GM12864 (cell line): ENCODE data around the gene CCNK.

Experiments
- DNase-seq: peaks from one replicate; pipeline ENCODE4 v3.0.0-alpha.2; 2011; ENCODE audit warnings: low read depth
- H3K4me3 ChIP-seq: 2 replicates; pipeline ENCODE4 v1.5.1; 2011; ENCODE audit warnings: mild to moderate bottlenecking, low read depth, low read length, control low read depth
- TF ChIP-seq, protein P1 (sequence below): IDR thresholded peaks from 2 replicates; pipeline ENCODE4 v1.5.1; 2011; ENCODE audit warnings: low read depth, mild to moderate bottlenecking, moderate library complexity, low read length, control low read depth, inconsistent platforms; ENCODE audit errors: missing control alignments

CCNK gene

GRCh38 chr14:99550387-99550992 is 69.3 kb downstream of the CCNK start:
- no peak for DNase-seq
- TF ChIP-seq, protein P1, sequence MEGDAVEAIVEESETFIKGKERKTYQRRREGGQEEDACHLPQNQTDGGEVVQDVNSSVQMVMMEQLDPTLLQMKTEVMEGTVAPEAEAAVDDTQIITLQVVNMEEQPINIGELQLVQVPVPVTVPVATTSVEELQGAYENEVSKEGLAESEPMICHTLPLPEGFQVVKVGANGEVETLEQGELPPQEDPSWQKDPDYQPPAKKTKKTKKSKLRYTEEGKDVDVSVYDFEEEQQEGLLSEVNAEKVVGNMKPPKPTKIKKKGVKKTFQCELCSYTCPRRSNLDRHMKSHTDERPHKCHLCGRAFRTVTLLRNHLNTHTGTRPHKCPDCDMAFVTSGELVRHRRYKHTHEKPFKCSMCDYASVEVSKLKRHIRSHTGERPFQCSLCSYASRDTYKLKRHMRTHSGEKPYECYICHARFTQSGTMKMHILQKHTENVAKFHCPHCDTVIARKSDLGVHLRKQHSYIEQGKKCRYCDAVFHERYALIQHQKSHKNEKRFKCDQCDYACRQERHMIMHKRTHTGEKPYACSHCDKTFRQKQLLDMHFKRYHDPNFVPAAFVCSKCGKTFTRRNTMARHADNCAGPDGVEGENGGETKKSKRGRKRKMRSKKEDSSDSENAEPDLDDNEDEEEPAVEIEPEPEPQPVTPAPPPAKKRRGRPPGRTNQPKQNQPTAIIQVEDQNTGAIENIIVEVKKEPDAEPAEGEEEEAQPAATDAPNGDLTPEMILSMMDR, result no peak
- no peak overlapping the region for H3K4me3 ChIP-seq

DNA sequence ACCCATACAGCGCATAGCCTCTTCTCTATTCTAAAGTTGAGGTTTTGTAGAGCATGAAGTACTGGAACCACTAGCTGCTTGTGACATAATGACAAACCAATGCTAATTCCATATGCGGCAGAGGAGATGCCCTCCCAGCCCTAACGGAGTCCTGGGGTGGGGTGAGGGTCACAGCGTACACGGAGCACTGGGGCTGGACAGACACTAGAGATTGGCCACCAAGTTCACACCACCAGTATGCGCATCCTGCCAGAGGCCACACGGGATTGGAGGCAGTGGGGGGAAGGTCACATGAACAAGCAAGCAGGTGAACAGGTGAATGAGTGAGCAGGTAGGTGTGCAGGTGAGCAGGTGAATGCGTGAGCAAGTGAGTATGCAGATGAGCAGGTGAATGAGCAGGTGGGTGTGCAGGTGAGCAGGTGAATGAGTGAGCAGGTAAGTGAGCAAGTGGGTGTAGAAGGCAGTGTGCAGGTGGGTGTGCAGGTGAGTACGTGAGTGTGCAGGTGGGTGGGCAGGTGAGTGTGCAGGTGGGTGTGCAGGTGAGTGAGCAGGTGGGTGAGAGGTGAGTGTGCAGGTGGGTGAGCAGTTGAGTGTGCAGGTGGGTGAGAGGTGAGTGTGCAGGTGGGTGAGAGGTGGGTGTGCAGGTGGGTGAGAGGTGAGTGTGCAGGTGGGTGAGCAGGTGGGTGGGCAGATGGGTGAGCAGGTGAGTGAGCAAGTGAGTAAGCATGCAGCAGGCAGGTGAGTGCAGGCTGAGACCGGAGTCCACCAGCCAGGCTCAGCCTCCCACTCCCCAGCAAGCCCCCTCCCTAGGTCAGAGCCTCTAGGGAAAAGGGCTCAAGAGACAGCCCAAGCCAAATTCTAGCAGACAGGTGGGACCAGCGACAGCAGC is 70.1 kb downstream of the CCNK start:
- DNase-seq, result no peak
- TF ChIP-seq, protein P1, result no peak
- no peak overlapping the region for H3K4me3 ChIP-seq

GRCh38 chr14:99552021-99552553 is 70.9 kb downstream of the CCNK start:
- H3K4me3 ChIP-seq, result no peak overlapping the region
- TF ChIP-seq, protein P1, result no peak
- DNase-seq, result no peak

DNA sequence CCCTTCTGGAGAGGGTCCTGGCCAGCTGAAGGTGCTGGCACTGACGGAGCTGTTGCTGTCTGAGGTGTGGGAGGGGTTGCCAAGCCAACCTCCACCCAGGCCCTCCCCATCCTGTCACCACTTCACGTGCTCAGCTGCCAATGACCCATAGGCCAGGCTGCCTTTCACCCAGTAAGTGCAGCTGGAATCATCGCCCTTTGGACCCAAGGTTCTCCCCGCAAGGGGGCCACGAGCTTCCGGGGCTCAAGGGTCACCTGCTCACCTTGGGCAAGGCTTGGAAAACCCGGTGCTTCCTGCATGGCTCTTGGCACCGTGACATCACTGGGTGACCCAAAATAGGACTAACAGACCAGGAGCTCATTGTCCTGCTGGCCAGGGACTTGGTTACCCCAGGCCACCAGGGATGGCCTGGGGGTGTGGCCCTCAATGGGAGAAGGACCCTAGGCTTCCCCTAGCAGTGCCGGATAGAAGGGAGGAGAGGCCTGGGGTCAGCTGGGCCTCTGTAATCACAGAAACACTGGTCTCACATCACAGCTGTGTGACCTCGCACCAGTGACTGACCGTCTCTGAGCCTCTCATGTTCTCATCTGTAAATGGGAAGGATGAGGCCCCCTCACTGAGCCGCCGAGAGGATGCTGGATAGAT is 71.5 kb downstream of the CCNK start:
- no peak for DNase-seq
- no peak overlapping the region for H3K4me3 ChIP-seq
- TF ChIP-seq, protein P1, result no peak

- TF ChIP-seq, protein P1, result no peak
- DNase-seq, result no peak
- H3K4me3 ChIP-seq, result no peak overlapping the region
Observed at GRCh38 chr14:99554184-99554583, 73.0 kb downstream of the CCNK start.

DNA sequence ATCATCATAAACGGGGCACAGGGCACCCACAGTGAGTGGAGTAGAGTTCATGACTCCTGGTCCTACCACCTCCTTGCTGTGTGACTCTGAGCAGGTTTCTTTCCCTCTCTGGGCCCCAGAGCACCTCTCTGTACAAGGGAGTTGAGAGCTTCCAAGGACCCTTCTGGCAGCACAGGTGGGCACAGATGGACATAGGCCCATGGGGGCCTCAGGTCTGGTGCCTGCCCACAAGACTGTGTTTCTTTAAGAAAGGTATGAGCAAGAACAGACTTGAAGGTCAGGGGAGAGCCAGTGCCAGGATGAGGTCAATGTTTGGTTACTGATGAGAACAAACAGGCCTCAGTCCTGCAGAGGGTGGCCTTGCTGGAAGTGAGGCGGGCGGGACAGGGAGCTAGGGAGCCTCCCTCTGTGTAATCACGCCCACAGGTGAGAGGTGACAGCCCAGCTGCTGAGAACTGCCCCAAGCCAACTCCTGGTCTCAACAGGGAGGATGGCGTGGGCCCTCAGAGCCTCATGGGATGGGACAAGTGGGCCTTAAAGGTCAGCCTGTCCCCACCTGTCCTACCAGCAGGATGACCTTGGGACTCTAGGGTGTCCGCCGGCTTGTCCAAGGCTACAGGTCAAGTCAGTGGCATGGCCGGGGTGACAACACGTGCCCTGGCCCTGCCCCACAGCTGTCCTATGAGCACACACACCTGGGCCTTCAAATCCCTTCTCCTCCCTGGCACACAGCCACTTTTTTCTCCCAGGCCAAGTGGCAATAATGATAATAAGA is 73.7 kb downstream of the CCNK start:
- no peak overlapping the region for H3K4me3 ChIP-seq
- DNase-seq, result no peak
- TF ChIP-seq, protein P1, result no peak
